ENCODE results near the gene BAHD1.
A peak's percentile ranks its signal among the peaks of the same experiment; 100 is the strongest.

The BAHD1 gene

DNA sequence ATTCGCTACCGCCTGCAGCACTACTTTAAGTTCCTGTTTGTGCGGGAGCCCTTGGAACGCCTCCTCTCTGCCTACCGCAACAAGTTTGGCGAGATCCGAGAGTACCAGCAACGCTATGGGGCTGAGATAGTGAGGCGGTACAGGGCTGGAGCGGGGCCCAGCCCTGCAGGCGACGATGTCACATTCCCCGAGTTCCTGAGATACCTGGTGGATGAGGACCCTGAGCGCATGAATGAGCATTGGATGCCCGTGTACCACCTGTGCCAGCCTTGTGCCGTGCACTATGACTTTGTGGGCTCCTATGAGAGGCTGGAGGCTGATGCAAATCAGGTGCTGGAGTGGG lies 31.0 kb downstream of the BAHD1 start:
- peak overlapping the region; percentile 67 for H3K4me3 ChIP-seq (replicated peaks; ENCODE audit: low read depth, low read length)
- DNase-seq (ENCODE audit: low read depth), result no peak
- TF ChIP-seq CTCF (IDR thresholded peaks at IDR 0.05; ENCODE audit: low read length, missing control alignments), result no peak

GRCh38 chr15:40472171-40472727 lies 31.5 kb downstream of the BAHD1 start:
- H3K4me3 ChIP-seq (replicated peaks; ENCODE audit: low read depth, low read length), result peak overlapping the region; percentile 67
- no peak for DNase-seq (ENCODE audit: low read depth)
- TF ChIP-seq CTCF (IDR thresholded peaks at IDR 0.05; ENCODE audit: low read length, missing control alignments), result no peak

- DNase-seq (ENCODE audit: low read depth), result no peak
- TF ChIP-seq CTCF (IDR thresholded peaks at IDR 0.05; ENCODE audit: low read length, missing control alignments), result no peak
- H3K4me3 ChIP-seq (replicated peaks; ENCODE audit: low read depth, low read length), result no peak overlapping the region
Observed at GRCh38 chr15:40474581-40474980, 33.8 kb downstream of the BAHD1 start.

DNA sequence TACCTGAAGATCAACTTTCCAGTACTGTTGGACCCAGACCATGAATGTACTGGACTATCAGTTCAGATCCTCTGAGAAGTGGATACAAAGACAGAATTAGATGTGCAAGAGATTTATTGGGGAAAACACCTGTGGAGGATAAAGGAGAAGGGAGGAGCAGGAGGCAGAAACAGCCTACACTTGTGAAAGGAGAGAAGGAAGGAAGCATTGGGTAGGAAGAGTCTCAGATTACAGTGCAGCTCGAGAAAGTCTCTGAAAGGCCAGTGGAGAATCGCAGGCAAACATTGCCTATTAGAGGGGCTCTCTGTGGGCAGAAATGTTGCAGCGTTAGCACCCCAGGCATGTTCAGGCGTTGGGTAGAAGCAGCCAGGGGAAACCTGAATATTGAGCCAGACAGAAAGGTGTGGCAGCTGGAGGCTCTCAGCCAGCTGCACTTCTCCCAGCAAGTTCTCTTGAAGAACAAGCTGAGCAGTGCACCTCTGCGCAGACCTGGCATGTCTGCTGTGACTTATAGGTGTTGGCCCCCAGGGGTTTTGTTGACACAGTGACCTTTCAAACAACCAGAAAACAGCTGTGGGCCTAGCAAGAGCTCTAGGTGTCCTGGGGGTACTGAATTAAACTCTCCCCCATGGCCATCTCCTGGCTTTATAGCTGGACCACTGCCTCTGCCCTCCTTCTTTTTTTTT lies 37.0 kb downstream of the BAHD1 start:
- no peak for TF ChIP-seq CTCF (IDR thresholded peaks at IDR 0.05; ENCODE audit: low read length, missing control alignments)
- H3K4me3 ChIP-seq (replicated peaks; ENCODE audit: low read depth, low read length), result no peak overlapping the region
- DNase-seq (ENCODE audit: low read depth), result no peak

DNA sequence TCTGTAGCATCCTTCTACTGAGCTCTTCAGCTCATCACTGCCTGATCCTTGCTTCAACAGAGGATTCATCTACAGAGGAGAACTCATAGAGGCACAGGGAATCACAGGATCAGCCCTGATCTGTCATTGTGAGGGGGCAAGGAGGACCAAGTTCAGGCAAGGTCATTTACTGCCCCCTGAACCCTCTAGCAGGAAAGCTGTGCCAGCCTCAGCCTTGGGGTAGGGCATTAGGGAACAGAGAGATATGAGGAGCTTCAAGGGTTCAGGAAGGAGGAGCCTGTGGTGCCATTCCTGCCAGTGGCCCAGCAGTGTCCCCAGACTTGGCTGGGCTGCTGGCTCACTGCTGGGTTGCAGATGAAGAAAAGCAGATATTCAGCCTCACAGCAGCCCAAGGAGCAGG lies 38.3 kb downstream of the BAHD1 start:
- DNase-seq (ENCODE audit: low read depth), result no peak
- TF ChIP-seq CTCF (IDR thresholded peaks at IDR 0.05; ENCODE audit: low read length, missing control alignments), result no peak
- H3K4me3 ChIP-seq (replicated peaks; ENCODE audit: low read depth, low read length), result no peak overlapping the region

DNA sequence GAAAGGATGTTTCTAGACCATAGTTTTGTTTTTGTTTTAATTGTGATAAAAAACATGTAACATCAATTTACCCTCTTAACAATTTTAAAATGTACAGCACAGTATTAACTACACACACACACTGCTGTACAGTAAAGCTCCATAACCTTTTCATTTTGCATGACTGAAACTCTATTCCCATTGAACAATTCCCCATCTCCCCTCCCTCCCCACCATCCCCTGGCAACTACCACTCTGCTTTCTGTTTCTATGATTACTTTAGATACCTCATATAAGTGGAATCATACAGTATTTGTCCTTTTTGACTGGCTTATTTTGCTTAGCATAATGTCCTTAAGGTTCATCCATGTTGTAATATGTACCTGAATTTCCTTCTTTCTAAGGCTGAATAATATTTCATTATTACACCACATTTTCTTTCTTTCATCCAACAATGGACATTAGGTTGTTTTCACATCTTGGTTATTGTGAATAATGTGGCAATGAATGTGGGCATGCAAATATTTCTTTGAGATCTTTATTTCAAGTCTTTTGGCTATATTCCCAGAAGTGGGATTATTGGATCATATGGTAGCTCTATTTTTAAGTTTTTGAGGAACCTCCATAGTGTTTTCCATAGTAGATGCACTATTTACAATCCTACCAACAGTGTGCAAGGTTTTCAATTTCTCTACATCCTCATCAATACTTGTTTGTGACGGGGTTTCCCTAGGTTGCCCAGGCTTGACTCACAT lies 40.8 kb downstream of the BAHD1 start:
- peak; percentile 18 for DNase-seq (ENCODE audit: low read depth)
- H3K4me3 ChIP-seq (replicated peaks; ENCODE audit: low read depth, low read length), result no peak overlapping the region
- TF ChIP-seq CTCF (IDR thresholded peaks at IDR 0.05; ENCODE audit: low read length, missing control alignments), result no peak
